Transverse colon (tissue), 4 donors: ENCODE measurements around the gene BIRC7. TPM values are rescaled to one million over a fixed set of nuclear protein-coding genes. Genes with fewer than 3 reads are reported as not detected.

ENCODE experiments used
- DNase-seq: peaks from one replicate; pipeline ENCODE4 v3.0.0-alpha.2; 2019
- H3K27ac ChIP-seq, 4 donors: fragments of 200-600 bp; sonication (generic); 2 replicates each; pipeline ENCODE4 v1.5.1; 2016 to 2018; ENCODE audit warnings: inconsistent platforms in 4 of 4
- H3K27me3 ChIP-seq: fragments of 200-600 bp; sonication (generic); 2 replicates; pipeline ENCODE4 v1.5.1; 2017; ENCODE audit warnings: inconsistent platforms
- H3K36me3 ChIP-seq, 4 donors: fragments of 200-600 bp; sonication (generic); 2 replicates each; pipeline ENCODE4 v1.5.1; 2017 to 2019; ENCODE audit warnings: inconsistent platforms in 4 of 4
- H3K4me1 ChIP-seq, 4 donors: fragments of 200-600 bp; sonication (generic); 2 replicates each; pipeline ENCODE4 v1.5.1; 2017 to 2020; ENCODE audit warnings: inconsistent platforms in 4 of 4
- H3K4me3 ChIP-seq, 4 donors: fragments of 200-600 bp; sonication (generic); 1 replicate in 1 of 4; 2 replicates in 3 of 4; pipeline versions ENCODE4 v1.5.1 to v1.6.1; 2017 to 2019; ENCODE audit warnings: inconsistent platforms in 4 of 4
- H3K9me3 ChIP-seq, 2 donors: fragments of 200-600 bp; sonication (generic); 2 replicates each; pipeline ENCODE4 v1.5.1; 2017 to 2019; ENCODE audit warnings: inconsistent platforms in 2 of 2
- CTCF ChIP-seq, 5 experiments: fragments of 200-600 bp in 3 of 5; fragments of 450-650 bp in 2 of 5; sonication (generic) in 3 of 5; IDR thresholded peaks; 1 replicate in 2 of 5; 2 replicates in 3 of 5; pipeline ENCODE4 v1.5.1; 2016 to 2017; ENCODE audit warnings: antibody characterized with exemption in 5 of 5, inconsistent platforms in 3 of 5, mild to moderate bottlenecking in 2 of 5, moderate library complexity in 1 of 5
- EP300 ChIP-seq: sonication (generic); formaldehyde crosslinking; IDR thresholded peaks from one replicate; pipeline ENCODE4 v1.6.1; 2017; ENCODE audit warnings: antibody characterized with exemption, low read depth
- POLR2A ChIP-seq: fragments of 450-650 bp; IDR thresholded peaks from one replicate; pipeline ENCODE4 v1.6.1; 2016; ENCODE audit warnings: antibody characterized with exemption, mild to moderate bottlenecking, moderate library complexity
- POLR2AphosphoS5 ChIP-seq, 3 donors: sonication (generic); formaldehyde crosslinking; IDR thresholded peaks; one replicate each; pipeline ENCODE4 v1.6.1; 2016; ENCODE audit warnings: antibody characterized with exemption in 3 of 3
- WGBS, 2 donors: methylation state at CpG; one replicate each; pipeline ENCODE4 v1.1.5; 2018; ENCODE audit warnings: low coverage in 1 of 2; 5-methylcytosine and 5-hydroxymethylcytosine counted together
- in situ Hi-C, 4 donors: fragments of 200-750 bp; cut with MboI; loops; one replicate each; pipeline versions ENCODE4 v1.15.0 to v1.15.1; 2017; ENCODE audit warnings: low sequenced_read_pairs in 3 of 4, low pct_ligation_motif_present in 1 of 4, low pct_unique_long_range_greater_than_20kb in 1 of 4
- intact Hi-C: fragments of 100-400 bp; cut with DNase I; formaldehyde crosslinking; loops from one replicate; pipeline ENCODE4 v1.15.1; 2023; ENCODE audit warnings: low total_unique reads
- total RNA-seq, 4 donors: library from RNA; depleted of rRNA; stranded (reverse); fragments of >200 nt; gene quantifications; one replicate each; pipeline ENCODE4 v1.1.0, GENCODE V29; 2016

Gene BIRC7
- total RNA-seq, 4 donors from 2014 or later = 1.6 to 12.7 TPM; not detected in 2

- 81% methylated on average over 7 of the region's 7 CpGs; no CpG with 5 or more reads in 1 of the 2 donors for WGBS, 2 donors
- intact Hi-C loops = no loop called here
- TF ChIP-seq CTCF (IDR thresholded peaks at IDR 0.05) (no peak), EP300 (no peak), POLR2A (no peak), POLR2AphosphoS5 (IDR thresholded peaks at IDR 0.05) (no peak)
These were observed 48.2 kb upstream of the BIRC7 start for GRCh38 chr20:63187338-63188158.

GRCh38 chr20:63188159-63188442 lies 47.6 kb upstream of the BIRC7 start:
- in situ Hi-C loops = no loop called here
- intact Hi-C loops = no loop called here
- no peak for TF ChIP-seq CTCF (IDR thresholded peaks at IDR 0.05)
- no peak for TF ChIP-seq EP300
- TF ChIP-seq POLR2AphosphoS5 (IDR thresholded peaks at IDR 0.05) = no peak
- no peak for TF ChIP-seq POLR2A
- Histone ChIP-seq H3K4me1 (no peaks in the 10 kb centered on the region), H3K9me3 (no peaks in the 10 kb centered on the region), H3K27me3 (no peaks in the 10 kb centered on the region), H3K4me3 (no peak overlapping the region), H3K36me3 (no peaks in the 10 kb centered on the region), H3K27ac (no peak overlapping the region)
- 80% methylated on average over 13 of the region's 13 CpGs; no CpG with 5 or more reads in 1 of the 2 donors for WGBS, 2 donors
- DNase-seq = no peak

More at GRCh38 chr20:63187338-63188158, 48.2 kb upstream of the BIRC7 start:
- Histone ChIP-seq H3K27ac (no peak overlapping the region), H3K9me3 (no peaks in the 10 kb centered on the region), H3K36me3 (no peaks in the 10 kb centered on the region), H3K27me3 (peaks cover 4% of the 10 kb centered on the region), H3K4me1 (no peaks in the 10 kb centered on the region), H3K4me3 (no peak overlapping the region)
- in situ Hi-C loops = no loop called here
- no peak for DNase-seq

GRCh38 chr20:63188641-63189321 lies 46.9 kb upstream of the BIRC7 start:
- 48 to 60% methylated on average over 1 to 14 of the region's 15 CpGs for WGBS, 2 donors
- intact Hi-C loops (no loop called here), in situ Hi-C loops (no loop called here)
- no peaks in the 10 kb centered on the region for H3K27me3 ChIP-seq
- H3K4me1 ChIP-seq = no peaks in the 10 kb centered on the region
- no peak overlapping the region for H3K4me3 ChIP-seq
- H3K36me3 ChIP-seq = no peaks in the 10 kb centered on the region
- no peak for DNase-seq
- H3K27ac ChIP-seq = no peak overlapping the region
- no peaks in the 10 kb centered on the region for H3K9me3 ChIP-seq
- TF ChIP-seq POLR2A = no peak
- no peak for TF ChIP-seq CTCF (IDR thresholded peaks at IDR 0.05)

- H3K9me3 ChIP-seq = no peaks in the 10 kb centered on the region
- intact Hi-C loops = no loop called here
- WGBS, 2 donors = 75 to 82% methylated on average over 4 to 5 of the region's 5 CpGs
- no peak overlapping the region for H3K4me3 ChIP-seq
- no peak for TF ChIP-seq POLR2A
- no peak for TF ChIP-seq POLR2AphosphoS5 (IDR thresholded peaks at IDR 0.05)
- no peak for TF ChIP-seq CTCF (IDR thresholded peaks at IDR 0.05)
- no peak for TF ChIP-seq EP300
- no peak for DNase-seq
- no peaks in the 10 kb centered on the region for H3K36me3 ChIP-seq
- H3K27ac ChIP-seq = no peak overlapping the region
- no peaks in the 10 kb centered on the region for H3K4me1 ChIP-seq
- in situ Hi-C loops = no loop called here
- no peaks in the 10 kb centered on the region for H3K27me3 ChIP-seq
These were observed 46.4 kb upstream of the BIRC7 start for GRCh38 chr20:63189322-63189642.
